Measurements from ENCODE around the gene SMIM27.

SMIM27 gene

GRCh38 chr9:32565967-32566366 lies 13.8 kb downstream of the SMIM27 start:
- DNase-seq (ENCODE audit: insufficient read length) (no peak), FAIRE-seq (no peak)
- TF ChIP-seq TAF1 (IDR thresholded peaks at IDR 0.05; ENCODE audit: borderline replicate concordance, low read depth, low read length), result no peak
- TF ChIP-seq POLR2A (IDR thresholded peaks at IDR 0.05; ENCODE audit: low read depth, low read length), result no peak
- TF ChIP-seq POLR2AphosphoS5 (IDR thresholded peaks at IDR 0.05; ENCODE audit: low read depth, low read length), result no peak

- no peak for TF ChIP-seq TAF1 (IDR thresholded peaks at IDR 0.05; ENCODE audit: borderline replicate concordance, low read depth, low read length)
- TF ChIP-seq POLR2AphosphoS5 (IDR thresholded peaks at IDR 0.05; ENCODE audit: low read depth, low read length), result no peak
- TF ChIP-seq POLR2A (IDR thresholded peaks at IDR 0.05; ENCODE audit: low read depth, low read length), result no peak
- DNase-seq (ENCODE audit: insufficient read length) (no peak), FAIRE-seq (no peak)
These were observed 14.6 kb downstream of the SMIM27 start for GRCh38 chr9:32566770-32567169.

GRCh38 chr9:32570262-32570661 lies 18.1 kb downstream of the SMIM27 start:
- no peak for FAIRE-seq
- TF ChIP-seq TAF1 (IDR thresholded peaks at IDR 0.05; ENCODE audit: borderline replicate concordance, low read depth, low read length) (no peak), POLR2A (IDR thresholded peaks at IDR 0.05; ENCODE audit: low read depth, low read length) (no peak), POLR2AphosphoS5 (IDR thresholded peaks at IDR 0.05; ENCODE audit: low read depth, low read length) (no peak)
- no peak for DNase-seq (ENCODE audit: insufficient read length)

GRCh38 chr9:32571969-32572899 lies 20.1 kb downstream of the SMIM27 start:
- DNase-seq (ENCODE audit: insufficient read length) (no peak), FAIRE-seq (peak; percentile 46)
- TF ChIP-seq POLR2AphosphoS5 (IDR thresholded peaks at IDR 0.05; ENCODE audit: low read depth, low read length) (no peak), POLR2A (IDR thresholded peaks at IDR 0.05; ENCODE audit: low read depth, low read length) (no peak), TAF1 (IDR thresholded peaks at IDR 0.05; ENCODE audit: borderline replicate concordance, low read depth, low read length) (no peak)

- peak; percentile 63 for DNase-seq (ENCODE audit: insufficient read length)
- peak; percentile 93 for TF ChIP-seq POLR2AphosphoS5 (IDR thresholded peaks at IDR 0.05; ENCODE audit: low read depth, low read length)
- peak; percentile 87 for TF ChIP-seq POLR2A (IDR thresholded peaks at IDR 0.05; ENCODE audit: low read depth, low read length)
- no peak for TF ChIP-seq TAF1 (IDR thresholded peaks at IDR 0.05; ENCODE audit: borderline replicate concordance, low read depth, low read length)
- FAIRE-seq, result peak; percentile 99
These were observed 20.9 kb downstream of the SMIM27 start, which contains the start of gene NDUFB6 for GRCh38 chr9:32572900-32573523. NDUFB6 (minus strand) TSS chr9:32573159; CDS start chr9:32573060, 99 bp downstream.

GRCh38 chr9:32573821-32574220 lies 21.7 kb downstream of the SMIM27 start:
- no peak for FAIRE-seq
- no peak for DNase-seq (ENCODE audit: insufficient read length)
- TF ChIP-seq POLR2AphosphoS5 (IDR thresholded peaks at IDR 0.05; ENCODE audit: low read depth, low read length) (no peak), TAF1 (IDR thresholded peaks at IDR 0.05; ENCODE audit: borderline replicate concordance, low read depth, low read length) (no peak), POLR2A (IDR thresholded peaks at IDR 0.05; ENCODE audit: low read depth, low read length) (no peak)

GRCh38 chr9:32574858-32575257 lies 22.7 kb downstream of the SMIM27 start:
- FAIRE-seq, result no peak
- TF ChIP-seq POLR2AphosphoS5 (IDR thresholded peaks at IDR 0.05; ENCODE audit: low read depth, low read length), result no peak
- DNase-seq (ENCODE audit: insufficient read length), result no peak

- DNase-seq (ENCODE audit: insufficient read length) (no peak), FAIRE-seq (no peak)
- no peak for TF ChIP-seq TAF1 (IDR thresholded peaks at IDR 0.05; ENCODE audit: borderline replicate concordance, low read depth, low read length)
- no peak for TF ChIP-seq POLR2A (IDR thresholded peaks at IDR 0.05; ENCODE audit: low read depth, low read length)
- no peak for TF ChIP-seq POLR2AphosphoS5 (IDR thresholded peaks at IDR 0.05; ENCODE audit: low read depth, low read length)
These were observed 25.2 kb downstream of the SMIM27 start for GRCh38 chr9:32577316-32577715.

GRCh38 chr9:32578976-32579375 lies 26.8 kb downstream of the SMIM27 start:
- no peak for DNase-seq (ENCODE audit: insufficient read length)
- FAIRE-seq, result no peak
- TF ChIP-seq POLR2AphosphoS5 (IDR thresholded peaks at IDR 0.05; ENCODE audit: low read depth, low read length) (no peak), TAF1 (IDR thresholded peaks at IDR 0.05; ENCODE audit: borderline replicate concordance, low read depth, low read length) (no peak), POLR2A (IDR thresholded peaks at IDR 0.05; ENCODE audit: low read depth, low read length) (no peak)

GRCh38 chr9:32579706-32580331 lies 27.7 kb downstream of the SMIM27 start:
- TF ChIP-seq TAF1 (IDR thresholded peaks at IDR 0.05; ENCODE audit: borderline replicate concordance, low read depth, low read length), result no peak
- TF ChIP-seq POLR2AphosphoS5 (IDR thresholded peaks at IDR 0.05; ENCODE audit: low read depth, low read length), result no peak
- no peak for TF ChIP-seq POLR2A (IDR thresholded peaks at IDR 0.05; ENCODE audit: low read depth, low read length)
- FAIRE-seq (peak; percentile 78), DNase-seq (ENCODE audit: insufficient read length) (no peak)

- FAIRE-seq (no peak), DNase-seq (ENCODE audit: insufficient read length) (no peak)
- TF ChIP-seq POLR2A (IDR thresholded peaks at IDR 0.05; ENCODE audit: low read depth, low read length) (no peak), POLR2AphosphoS5 (IDR thresholded peaks at IDR 0.05; ENCODE audit: low read depth, low read length) (no peak), TAF1 (IDR thresholded peaks at IDR 0.05; ENCODE audit: borderline replicate concordance, low read depth, low read length) (no peak)
These were observed 28.6 kb downstream of the SMIM27 start for GRCh38 chr9:32580631-32581300.

Measured in GM12892 (cell line).